WTC11 (cell line): ENCODE measurements around the gene BICC1. TPM values are rescaled to one million over a fixed set of nuclear protein-coding genes. Genes with fewer than 3 reads are reported as not detected.

Experiments used
- ATAC-seq: fragments of 200-7000 bp; cut with Tn5 transposase; 2 replicates; pipeline ENCODE4 v1.10.0; 2021; ENCODE audit warnings: mild to moderate bottlenecking, moderate library complexity
- CTCF ChIA-PET: fragments of 300-600 bp; sonication (Branson Sonifier 250); formaldehyde crosslinking; loops from one replicate; lab custom pipeline; 2021; ENCODE audit warnings: antibody characterized with exemption; lab: Charles Lee
- POLR2A ChIA-PET: fragments of 350-600 bp; sonication (Branson Sonifier 250); formaldehyde crosslinking; loops from one replicate; lab custom pipeline; 2021; ENCODE audit warnings: antibody characterized with exemption; lab: Charles Lee
- DNase-seq: peaks from one replicate; pipeline ENCODE4 v3.0.0; 2021; ENCODE audit warnings: low spot score
- H3K27ac Mint-ChIP-seq: 2 replicates; pipeline ENCODE4 v1.8.0; 2021; ENCODE audit warnings: mixed read lengths
- H3K27me3 Mint-ChIP-seq: 2 replicates; pipeline ENCODE4 v1.8.0; 2021; ENCODE audit warnings: low read depth, mild to moderate bottlenecking, moderate library complexity, mixed read lengths
- H3K36me3 Mint-ChIP-seq: 2 replicates; pipeline ENCODE4 v1.8.0; 2021; ENCODE audit warnings: mixed read lengths
- H3K4me1 Mint-ChIP-seq: 2 replicates; pipeline ENCODE4 v1.8.0; 2022; ENCODE audit warnings: mixed read lengths
- H3K4me3 Mint-ChIP-seq: 2 replicates; pipeline ENCODE4 v1.8.0; 2021; ENCODE audit warnings: mild to moderate bottlenecking, moderate library complexity, mixed read lengths
- H3K9me3 Mint-ChIP-seq: 2 replicates; pipeline ENCODE4 v1.8.0; 2021; ENCODE audit warnings: mixed read lengths
- AFF4 ChIP-seq: sonication (generic); formaldehyde crosslinking; IDR thresholded peaks from 2 replicates; pipeline ENCODE4 v1.8.1; 2023; ENCODE audit warnings: mild to moderate bottlenecking, missing genetic modification reagents, borderline replicate concordance
- E2F1 ChIP-seq: sonication (generic); formaldehyde crosslinking; IDR thresholded peaks from 2 replicates; pipeline ENCODE4 v1.8.0; 2022; ENCODE audit warnings: mild to moderate bottlenecking, missing genetic modification reagents
- ELF4 ChIP-seq: sonication (generic); formaldehyde crosslinking; IDR thresholded peaks from 2 replicates; pipeline ENCODE4 v1.8.1; 2022; ENCODE audit warnings: low read depth, mild to moderate bottlenecking, moderate library complexity, missing genetic modification reagents
- EMX1 ChIP-seq: fragments of 250-450 bp; sonication (Bioruptor Pico); IDR thresholded peaks from 2 replicates; pipeline ENCODE4 v1.8.0; 2021; ENCODE audit warnings: mild to moderate bottlenecking
- ESRRA ChIP-seq: sonication (generic); formaldehyde crosslinking; IDR thresholded peaks from 2 replicates; pipeline ENCODE4 v1.8.1; 2022; ENCODE audit warnings: mild to moderate bottlenecking, missing genetic modification reagents, borderline replicate concordance
- FOXK1 ChIP-seq: sonication (generic); formaldehyde crosslinking; IDR thresholded peaks from 2 replicates; pipeline ENCODE4 v1.8.0; 2022; ENCODE audit warnings: mild to moderate bottlenecking, moderate library complexity, missing genetic modification reagents
- KAT7 ChIP-seq: sonication (generic); formaldehyde crosslinking; IDR thresholded peaks from 2 replicates; pipeline ENCODE4 v1.8.1; 2023; ENCODE audit warnings: missing genetic modification reagents, mild to moderate bottlenecking, borderline replicate concordance
- MLX ChIP-seq: sonication (generic); formaldehyde crosslinking; IDR thresholded peaks from 2 replicates; pipeline ENCODE4 v1.8.1; 2023; ENCODE audit warnings: mild to moderate bottlenecking, missing genetic modification reagents, moderate library complexity
- MYBL2 ChIP-seq: sonication (generic); formaldehyde crosslinking; IDR thresholded peaks from 2 replicates; pipeline ENCODE4 v1.8.1; 2023; ENCODE audit warnings: mild to moderate bottlenecking, moderate library complexity, missing genetic modification reagents
- NR3C1 ChIP-seq: sonication (generic); formaldehyde crosslinking; conservative IDR thresholded peaks from 2 replicates; pipeline ENCODE4 v1.8.1; 2023; ENCODE audit warnings: low read depth, mild to moderate bottlenecking, missing genetic modification reagents
- PRRX2 ChIP-seq: fragments of 250-450 bp; sonication (Bioruptor Pico); IDR thresholded peaks from 2 replicates; pipeline ENCODE4 v1.8.0; 2021; ENCODE audit warnings: mild to moderate bottlenecking
- SP1 ChIP-seq: sonication (generic); formaldehyde crosslinking; conservative IDR thresholded peaks from 2 replicates; pipeline ENCODE4 v1.8.1; 2022; ENCODE audit warnings: missing genetic modification reagents
- TCF7 ChIP-seq: sonication (generic); formaldehyde crosslinking; IDR thresholded peaks from 2 replicates; pipeline ENCODE4 v1.8.0; 2022; ENCODE audit warnings: mild to moderate bottlenecking, low read depth, missing genetic modification reagents, moderate library complexity
- USF2 ChIP-seq: sonication (generic); formaldehyde crosslinking; IDR thresholded peaks from 2 replicates; pipeline ENCODE4 v1.8.1; 2023; ENCODE audit warnings: mild to moderate bottlenecking, missing genetic modification reagents, moderate library complexity
- ZNF121 ChIP-seq: sonication (generic); formaldehyde crosslinking; IDR thresholded peaks from 2 replicates; pipeline ENCODE4 v1.8.0; 2023; ENCODE audit warnings: missing genetic modification reagents
- ZNF425 ChIP-seq: fragments of 250-450 bp; sonication (Bioruptor Pico); conservative IDR thresholded peaks from 2 replicates; pipeline ENCODE4 v1.9.0; 2021; ENCODE audit warnings: mild to moderate bottlenecking
- ZNF532 ChIP-seq: fragments of 250-450 bp; sonication (Bioruptor Pico); IDR thresholded peaks from 2 replicates; pipeline ENCODE4 v1.9.0; 2021; ENCODE audit warnings: mild to moderate bottlenecking, borderline replicate concordance
- ZNF671 ChIP-seq: fragments of 250-450 bp; sonication (Bioruptor Pico); IDR thresholded peaks from 2 replicates; pipeline ENCODE4 v1.8.0; 2021; ENCODE audit warnings: mild to moderate bottlenecking
- ZSCAN18 ChIP-seq: fragments of 250-450 bp; sonication (Bioruptor Pico); IDR thresholded peaks from 2 replicates; pipeline ENCODE4 v2.1.2; 2022; ENCODE audit warnings: mild to moderate bottlenecking, moderate library complexity
- total RNA-seq: library from RNA; stranded (reverse); gene quantifications from 3 replicates; pipeline ENCODE4 v1.2.3, GENCODE V29; 2021

The BICC1 gene
- total RNA-seq, 1 experiment from 2014 or later, result 0.61 TPM

- TF ChIP-seq KAT7 (CRISPR knock-in tag) (no peak), MYBL2 (no peak), SP1 (CRISPR knock-in tag) (no peak), MLX (no peak), EMX1 (CRISPR knock-in tag) (no peak), TCF7 (CRISPR knock-in tag) (no peak), USF2 (CRISPR knock-in tag) (no peak), ESRRA (CRISPR knock-in tag) (no peak), E2F1 (CRISPR knock-in tag) (no peak), PRRX2 (no peak), ELF4 (CRISPR knock-in tag) (no peak)
- TF ChIP-seq, all 79 proteins: peak for 0
Measured at GRCh38 chr10:58704671-58705141, 192.0 kb downstream of the BICC1 start (continued).

GRCh38 chr10:58706836-58707235 lies 194.2 kb downstream of the BICC1 start:
- H3K27me3 Mint-ChIP-seq, result no peaks in the 10 kb centered on the region
- peaks cover 23% of the 10 kb centered on the region for H3K9me3 Mint-ChIP-seq
- no peak overlapping the region for H3K27ac Mint-ChIP-seq
- no peak overlapping the region for H3K4me3 Mint-ChIP-seq
- peaks cover 7% of the 10 kb centered on the region; the same call in 1 of the 2 replicates for H3K4me1 Mint-ChIP-seq
- CTCF ChIA-PET, result no interaction called here
- DNase-seq (no peak), ATAC-seq (no peak)
- H3K36me3 Mint-ChIP-seq, result 0 out of 2 replicates have a peak, but pooled peaks cover 3% of the 10 kb centered on the region
- POLR2A ChIA-PET, result no interaction called here
- TF ChIP-seq ZSCAN18 (CRISPR knock-in tag) (no peak), AFF4 (CRISPR knock-in tag) (no peak), ZNF532 (CRISPR knock-in tag) (no peak), ZNF671 (CRISPR knock-in tag) (no peak), FOXK1 (no peak), NR3C1 (CRISPR knock-in tag) (no peak), ELF4 (CRISPR knock-in tag) (no peak), ZNF121 (CRISPR knock-in tag) (no peak), ZNF425 (CRISPR knock-in tag) (no peak)
